NT2/D1 (cell line): ENCODE measurements around the gene ABCA4.

ENCODE experiments used
- DNase-seq: peaks from one replicate; pipeline ENCODE4 v3.0.0-alpha.2; 2011; ENCODE audit warnings: low read depth, low spot score
- H3K27me3 ChIP-seq: 2 replicates; pipeline ENCODE4 v1.6.0; 2011; ENCODE audit warnings: mild to moderate bottlenecking; ENCODE audit not compliant: insufficient read length, insufficient read depth
- H3K36me3 ChIP-seq: 2 replicates; pipeline ENCODE4 v1.6.1; 2011; ENCODE audit warnings: mild to moderate bottlenecking, low read length, mixed read lengths; ENCODE audit not compliant: insufficient read depth, insufficient read length
- H3K4me1 ChIP-seq: 2 replicates; pipeline ENCODE4 v1.5.1; 2011; ENCODE audit not compliant: insufficient read depth, insufficient read length
- H3K4me3 ChIP-seq: 2 replicates; pipeline ENCODE4 v1.5.1; 2011; ENCODE audit warnings: low read depth; ENCODE audit not compliant: insufficient read length
- H3K9ac ChIP-seq: 2 replicates; pipeline ENCODE4 v1.6.0; 2011; ENCODE audit warnings: low read depth; ENCODE audit not compliant: insufficient read length
- H3K9me3 ChIP-seq: 2 replicates; pipeline ENCODE4 v1.5.1; 2011; ENCODE audit warnings: mild to moderate bottlenecking, low read length; ENCODE audit not compliant: insufficient read depth
- SUZ12 ChIP-seq: IDR thresholded peaks from 2 replicates; pipeline ENCODE4 v1.6.1; 2011; ENCODE audit not compliant: insufficient read length, insufficient read depth; ENCODE audit errors: extremely low read depth
- YY1 ChIP-seq: IDR thresholded peaks from 2 replicates; pipeline ENCODE4 v1.6.1; 2011; ENCODE audit not compliant: insufficient read length, insufficient read depth
- ZNF274 ChIP-seq: IDR thresholded peaks from 2 replicates; pipeline ENCODE4 v1.6.1; 2011; ENCODE audit warnings: mild to moderate bottlenecking, low read depth, low read length

The ABCA4 gene

GRCh38 chr1:94095744-94096469, 25.0 kb downstream of the ABCA4 start:
- Histone ChIP-seq H3K9ac (no peak overlapping the region), H3K36me3 (no peaks in the 10 kb centered on the region), H3K4me3 (no peak overlapping the region), H3K27me3 (no peaks in the 10 kb centered on the region), H3K9me3 (no peaks in the 10 kb centered on the region), H3K4me1 (peaks cover 22% of the 10 kb centered on the region)
- no peak for DNase-seq
- TF ChIP-seq ZNF274 (no peak), YY1 (no peak), SUZ12 (no peak)

GRCh38 chr1:94095112-94095637, 25.8 kb downstream of the ABCA4 start:
- no peaks in the 10 kb centered on the region for H3K27me3 ChIP-seq
- peaks cover 20% of the 10 kb centered on the region for H3K4me1 ChIP-seq
- no peak overlapping the region for H3K9ac ChIP-seq
- no peaks in the 10 kb centered on the region for H3K9me3 ChIP-seq
- no peaks in the 10 kb centered on the region for H3K36me3 ChIP-seq
- H3K4me3 ChIP-seq, result no peak overlapping the region
- no peak for TF ChIP-seq ZNF274
- no peak for TF ChIP-seq SUZ12
- TF ChIP-seq YY1, result no peak
- DNase-seq, result no peak

GRCh38 chr1:94094469-94095111, 26.4 kb downstream of the ABCA4 start:
- Histone ChIP-seq H3K36me3 (no peaks in the 10 kb centered on the region), H3K4me1 (peaks cover 20% of the 10 kb centered on the region), H3K27me3 (no peaks in the 10 kb centered on the region), H3K4me3 (no peak overlapping the region), H3K9ac (no peak overlapping the region), H3K9me3 (no peaks in the 10 kb centered on the region)
- TF ChIP-seq SUZ12, result no peak
- TF ChIP-seq ZNF274, result no peak
- no peak for TF ChIP-seq YY1
- DNase-seq, result no peak

- Histone ChIP-seq H3K9ac (no peak overlapping the region), H3K4me3 (no peak overlapping the region), H3K9me3 (no peaks in the 10 kb centered on the region), H3K36me3 (no peaks in the 10 kb centered on the region), H3K4me1 (peaks cover 20% of the 10 kb centered on the region), H3K27me3 (no peaks in the 10 kb centered on the region)
- no peak for DNase-seq
- TF ChIP-seq ZNF274 (no peak), YY1 (no peak), SUZ12 (no peak)
Measured at GRCh38 chr1:94093996-94094395, 27.0 kb downstream of the ABCA4 start.

- peaks cover 20% of the 10 kb centered on the region for H3K4me1 ChIP-seq
Measured at GRCh38 chr1:94093396-94093795, 27.6 kb downstream of the ABCA4 start.

GRCh38 chr1:94092210-94092613, 28.7 kb downstream of the ABCA4 start:
- Histone ChIP-seq H3K9me3 (no peaks in the 10 kb centered on the region), H3K9ac (no peak overlapping the region), H3K4me1 (peaks cover 20% of the 10 kb centered on the region), H3K36me3 (no peaks in the 10 kb centered on the region), H3K4me3 (no peak overlapping the region), H3K27me3 (no peaks in the 10 kb centered on the region)
- TF ChIP-seq ZNF274, result no peak
- no peak for TF ChIP-seq YY1
- TF ChIP-seq SUZ12, result no peak
- no peak for DNase-seq

More at GRCh38 chr1:94093396-94093795, 27.6 kb downstream of the ABCA4 start:
- no peaks in the 10 kb centered on the region for H3K36me3 ChIP-seq
- H3K9me3 ChIP-seq, result no peaks in the 10 kb centered on the region
- no peak overlapping the region for H3K4me3 ChIP-seq
- DNase-seq, result no peak
- H3K9ac ChIP-seq, result no peak overlapping the region
- TF ChIP-seq YY1, result no peak
- TF ChIP-seq ZNF274, result no peak
- no peak for TF ChIP-seq SUZ12
- H3K27me3 ChIP-seq, result no peaks in the 10 kb centered on the region

- Histone ChIP-seq H3K36me3 (no peaks in the 10 kb centered on the region), H3K4me1 (peaks cover 14% of the 10 kb centered on the region), H3K4me3 (no peak overlapping the region), H3K27me3 (no peaks in the 10 kb centered on the region), H3K9me3 (no peaks in the 10 kb centered on the region), H3K9ac (no peak overlapping the region)
- TF ChIP-seq SUZ12 (no peak), YY1 (no peak), ZNF274 (no peak)
- no peak for DNase-seq
Measured at GRCh38 chr1:94090761-94091160, 30.2 kb downstream of the ABCA4 start.
